NB4 (cell line): ENCODE measurements around the gene ZNF710.

ENCODE experiments used
- DNase-seq: peaks from one replicate; pipeline ENCODE4 v3.0.0; 2010; ENCODE audit warnings: low read depth
- H3K4me3 ChIP-seq: one replicate; pipeline ENCODE4 v1.5.1; 2011; ENCODE audit warnings: mild to moderate bottlenecking, low read depth, low read length, moderate library complexity
- MYC ChIP-seq: IDR thresholded peaks from 2 replicates; pipeline ENCODE4 v1.6.1; 2011; ENCODE audit warnings: low read depth, low read length
- POLR2A ChIP-seq: IDR thresholded peaks from 2 replicates; pipeline ENCODE4 v1.6.1; 2011; ENCODE audit warnings: mild to moderate bottlenecking; ENCODE audit not compliant: insufficient read length; ENCODE audit errors: extremely low read depth
- TF ChIP-seq, protein P1 (sequence below): IDR thresholded peaks from one replicate; pipeline ENCODE4 v1.5.1; 2012; ENCODE audit warnings: low read depth, low read length
- TF ChIP-seq, protein P2 (sequence below): IDR thresholded peaks from 2 replicates; pipeline ENCODE4 v1.6.1; 2011; ENCODE audit warnings: low read depth, low read length

Gene ZNF710

DNA sequence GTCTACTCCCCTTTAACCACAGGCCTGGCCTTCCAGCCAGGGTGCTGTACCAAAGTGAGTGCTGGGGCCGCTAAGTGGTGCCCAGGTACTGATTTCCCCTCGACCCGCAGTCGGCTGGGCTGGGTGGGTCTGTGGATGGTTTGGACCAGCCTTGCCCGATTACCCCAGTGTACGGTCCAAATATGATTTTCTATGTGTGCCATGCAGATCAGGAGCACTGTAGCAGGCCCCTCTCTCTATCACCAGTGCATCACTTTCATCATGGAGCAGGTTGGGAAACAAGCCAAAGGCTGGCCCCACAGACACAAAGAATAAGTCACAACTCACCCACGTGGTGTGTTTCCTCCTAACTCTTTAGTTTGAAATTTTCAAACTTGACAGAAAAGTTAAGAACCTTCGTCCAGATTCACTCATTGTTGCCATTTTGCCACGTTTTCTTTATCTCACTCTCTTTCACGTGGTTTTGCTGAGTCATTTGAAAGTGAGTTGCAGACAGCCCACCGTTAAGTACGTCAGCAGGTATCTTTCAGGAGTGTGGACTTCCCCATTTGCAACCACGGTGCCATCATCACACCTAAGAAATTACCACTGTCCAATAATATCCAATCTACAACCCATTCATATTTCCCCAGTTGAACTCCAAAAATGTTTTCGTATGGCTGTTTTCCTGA, 37.0 kb downstream of the ZNF710 start:
- peak; percentile 57 for DNase-seq
- no peak overlapping the region for H3K4me3 ChIP-seq
- no peak for TF ChIP-seq MYC
- TF ChIP-seq, protein P1, sequence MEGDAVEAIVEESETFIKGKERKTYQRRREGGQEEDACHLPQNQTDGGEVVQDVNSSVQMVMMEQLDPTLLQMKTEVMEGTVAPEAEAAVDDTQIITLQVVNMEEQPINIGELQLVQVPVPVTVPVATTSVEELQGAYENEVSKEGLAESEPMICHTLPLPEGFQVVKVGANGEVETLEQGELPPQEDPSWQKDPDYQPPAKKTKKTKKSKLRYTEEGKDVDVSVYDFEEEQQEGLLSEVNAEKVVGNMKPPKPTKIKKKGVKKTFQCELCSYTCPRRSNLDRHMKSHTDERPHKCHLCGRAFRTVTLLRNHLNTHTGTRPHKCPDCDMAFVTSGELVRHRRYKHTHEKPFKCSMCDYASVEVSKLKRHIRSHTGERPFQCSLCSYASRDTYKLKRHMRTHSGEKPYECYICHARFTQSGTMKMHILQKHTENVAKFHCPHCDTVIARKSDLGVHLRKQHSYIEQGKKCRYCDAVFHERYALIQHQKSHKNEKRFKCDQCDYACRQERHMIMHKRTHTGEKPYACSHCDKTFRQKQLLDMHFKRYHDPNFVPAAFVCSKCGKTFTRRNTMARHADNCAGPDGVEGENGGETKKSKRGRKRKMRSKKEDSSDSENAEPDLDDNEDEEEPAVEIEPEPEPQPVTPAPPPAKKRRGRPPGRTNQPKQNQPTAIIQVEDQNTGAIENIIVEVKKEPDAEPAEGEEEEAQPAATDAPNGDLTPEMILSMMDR: no peak
- TF ChIP-seq, protein P2, sequence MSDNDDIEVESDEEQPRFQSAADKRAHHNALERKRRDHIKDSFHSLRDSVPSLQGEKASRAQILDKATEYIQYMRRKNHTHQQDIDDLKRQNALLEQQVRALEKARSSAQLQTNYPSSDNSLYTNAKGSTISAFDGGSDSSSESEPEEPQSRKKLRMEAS: no peak
- no peak for TF ChIP-seq POLR2A

DNA sequence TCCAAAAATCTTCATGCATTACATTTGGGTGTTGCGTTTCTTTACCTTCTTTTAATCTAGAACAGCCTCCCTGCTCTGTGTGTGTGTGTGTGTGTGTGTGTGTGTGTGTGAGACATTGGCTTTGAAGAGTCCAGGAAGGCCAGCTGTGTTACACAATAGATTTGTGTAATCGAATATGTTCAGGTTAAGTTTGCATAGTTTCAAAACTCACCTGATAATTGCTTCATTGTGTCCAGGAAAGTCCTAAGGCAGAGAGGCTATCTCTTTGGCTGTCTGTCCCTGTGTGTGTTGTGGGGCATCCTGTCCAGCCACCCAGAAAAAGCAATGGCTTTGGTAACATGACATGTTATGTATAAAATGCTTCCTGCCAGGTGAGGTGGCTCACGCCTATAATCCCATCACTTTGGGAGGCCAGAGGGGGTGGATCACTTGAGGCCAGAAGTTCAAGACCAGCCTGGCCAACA, 37.5 kb downstream of the ZNF710 start:
- no peak for DNase-seq
- TF ChIP-seq, protein P2: no peak
- TF ChIP-seq POLR2A (no peak), MYC (no peak)
- TF ChIP-seq, protein P1: no peak
- H3K4me3 ChIP-seq: no peak overlapping the region

DNA sequence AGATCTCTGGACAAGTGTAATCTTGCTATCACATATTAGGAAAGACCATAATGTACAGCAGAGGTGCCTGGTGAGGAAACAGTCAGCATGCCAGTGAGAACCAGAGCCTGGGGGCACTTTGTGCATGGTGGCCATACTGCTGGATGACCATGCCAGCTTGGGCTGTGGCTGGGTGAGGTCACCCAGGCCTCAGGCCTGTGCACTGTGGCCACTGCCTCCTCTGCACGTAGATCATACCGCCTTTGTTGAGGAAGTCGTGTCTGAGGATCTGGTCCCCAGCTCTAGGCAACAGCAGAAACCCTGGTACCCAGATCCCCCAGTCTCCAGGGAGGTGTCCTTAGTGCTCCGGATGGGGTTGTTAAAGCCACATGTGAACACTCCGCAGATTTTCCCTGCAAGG, 38.9 kb downstream of the ZNF710 start:
- DNase-seq: no peak
- TF ChIP-seq, protein P2: no peak
- no peak overlapping the region for H3K4me3 ChIP-seq

DNA sequence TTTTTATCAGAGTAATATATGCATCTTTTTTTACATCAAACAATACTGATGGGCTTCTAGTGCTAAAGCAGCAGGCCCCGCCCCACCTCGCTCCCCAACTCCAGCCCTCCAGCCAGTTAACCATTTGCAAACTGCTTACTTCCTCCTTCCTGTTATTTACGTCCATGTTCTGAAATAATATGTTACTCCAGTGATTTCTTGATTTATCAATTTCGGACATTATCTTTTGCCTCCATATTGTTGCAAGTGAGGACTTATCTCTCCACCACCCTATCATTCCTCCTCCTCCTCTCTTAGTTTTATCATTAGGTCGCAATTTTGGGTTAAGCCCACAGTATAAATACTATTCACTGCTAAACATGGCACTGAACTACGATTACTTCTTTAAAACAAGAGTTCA, 39.5 kb downstream of the ZNF710 start:
- H3K4me3 ChIP-seq: no peak overlapping the region
- no peak for DNase-seq
- TF ChIP-seq, protein P2: no peak
- TF ChIP-seq POLR2A (no peak), MYC (no peak)
- TF ChIP-seq, protein P1: no peak

DNA sequence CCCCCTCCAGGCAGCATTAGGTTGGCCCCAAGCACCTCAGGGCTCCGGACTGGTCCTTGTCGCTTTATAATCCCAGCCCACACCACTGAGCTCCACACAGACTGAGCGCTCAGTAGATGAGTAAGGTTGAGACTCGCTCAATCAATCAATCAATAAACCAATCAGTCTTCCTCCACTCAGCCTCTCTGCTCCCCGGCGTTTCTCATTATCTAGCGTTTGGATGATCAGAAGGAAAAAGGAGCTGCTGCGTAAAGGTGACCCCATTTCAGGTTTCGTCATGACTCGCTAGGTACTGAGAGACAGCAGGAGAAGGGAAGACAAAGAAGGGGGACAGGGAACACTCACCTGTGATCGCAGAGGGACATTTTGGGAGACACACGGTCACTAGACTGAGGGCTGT, 41.2 kb downstream of the ZNF710 start:
- no peak overlapping the region for H3K4me3 ChIP-seq
- TF ChIP-seq MYC (no peak), POLR2A (no peak)
- TF ChIP-seq, protein P2: no peak
- TF ChIP-seq, protein P1: no peak
- no peak for DNase-seq

DNA sequence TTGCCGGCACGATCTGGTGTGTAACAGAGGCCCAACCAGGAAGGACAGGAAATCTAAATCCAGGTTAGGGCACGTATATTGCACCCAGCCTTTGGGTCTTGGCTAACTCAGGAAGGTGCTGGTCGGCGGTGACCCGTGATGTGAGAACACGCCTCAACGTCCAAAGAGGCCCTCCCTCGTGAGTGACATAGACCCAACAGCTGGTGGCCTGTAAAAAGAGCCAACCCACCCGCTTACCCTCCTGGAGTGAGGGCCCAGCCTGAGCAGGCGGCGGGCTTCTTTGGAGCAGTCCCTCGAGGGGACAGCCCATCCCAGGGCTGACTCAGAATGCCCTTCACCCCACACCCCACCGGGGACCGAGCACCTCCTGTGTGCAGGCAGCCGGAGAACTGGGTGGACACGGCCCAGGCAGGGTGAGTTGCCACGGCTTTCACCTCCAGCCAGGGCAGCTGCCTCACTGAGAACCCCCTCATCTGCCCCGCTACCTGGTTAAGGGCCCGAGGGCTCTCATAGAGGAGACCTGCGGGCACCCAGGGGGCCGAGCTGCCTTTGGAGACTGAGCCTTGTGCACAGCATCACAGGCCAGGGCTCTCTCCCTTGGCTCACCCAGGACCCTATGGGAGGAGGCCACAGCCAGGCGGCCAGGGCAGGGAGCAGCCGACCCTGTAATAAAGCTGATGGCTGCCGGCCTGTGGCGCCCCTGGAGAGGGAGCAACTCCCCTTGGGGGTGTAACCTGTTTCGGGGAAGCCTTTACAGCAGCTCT, 41.8 kb downstream of the ZNF710 start:
- TF ChIP-seq POLR2A: no peak
- TF ChIP-seq, protein P1: no peak
- TF ChIP-seq, protein P2: no peak
- no peak for TF ChIP-seq MYC
- DNase-seq: no peak

More for the DNA sequence above, 41.8 kb downstream of the ZNF710 start:
- H3K4me3 ChIP-seq: no peak overlapping the region
